ENCODE measurements around the gene CPEB1. TPM values are rescaled to one million over a fixed set of nuclear protein-coding genes. Genes with fewer than 3 reads are reported as not detected.
"Not testable (repeated sequence)": the region's sequence is repeated elsewhere in the genome, so short reads cannot be mapped to it uniquely, and the experiment has no call there.

The CPEB1 gene
- total RNA-seq, 1 donor from 2014 or later, result 2.5 TPM

- no peak for DNase-seq (ENCODE audit: low spot score)
Observed at GRCh38 chr15:82530606-82531379, 116.4 kb downstream of the CPEB1 start.

GRCh38 chr15:82530006-82530405 lies 117.2 kb downstream of the CPEB1 start:
- DNase-seq (ENCODE audit: low spot score), result no peak

GRCh38 chr15:82513587-82513986 lies 133.6 kb downstream of the CPEB1 start:
- not testable (repeated sequence) for DNase-seq (ENCODE audit: low spot score)

DNA sequence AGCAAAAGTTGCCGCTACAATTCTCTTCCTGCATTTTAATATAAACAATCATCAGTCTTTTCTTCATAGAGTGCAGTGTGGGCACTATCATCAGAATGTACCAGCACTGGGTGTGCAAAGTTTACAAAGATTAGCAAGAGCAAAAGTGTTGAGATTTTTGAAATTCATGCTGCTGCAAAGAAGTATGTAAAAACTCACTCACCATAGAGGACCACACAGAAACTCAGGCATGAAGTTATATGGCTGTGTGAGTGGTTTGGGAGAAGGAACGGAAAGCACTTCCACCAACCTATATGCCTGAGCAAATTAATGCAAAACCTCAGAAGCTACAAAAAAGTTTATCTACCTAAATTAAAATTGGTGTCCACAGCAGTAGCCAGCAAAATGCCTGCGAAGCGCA lies 139.5 kb downstream of the CPEB1 start:
- DNase-seq (ENCODE audit: low spot score), result not testable (repeated sequence)

DNA sequence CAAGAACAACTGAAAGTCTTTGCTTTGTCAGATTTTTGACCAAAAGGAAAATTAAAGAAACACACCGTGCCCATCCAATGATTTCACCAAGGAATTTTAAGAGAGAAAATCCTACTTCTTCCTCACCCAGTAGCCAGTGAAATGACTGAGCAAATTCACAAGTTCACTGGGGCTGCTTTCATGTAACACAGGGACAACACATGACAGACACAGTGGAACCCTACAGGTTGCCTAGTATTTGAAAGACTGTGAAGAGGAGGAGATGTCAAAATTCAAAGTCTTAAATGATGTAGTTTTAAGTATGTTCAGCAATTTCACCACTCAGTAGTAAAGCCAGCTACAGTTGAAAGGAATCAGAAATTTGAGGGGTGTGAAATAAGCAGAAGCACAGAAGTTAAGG lies 140.1 kb downstream of the CPEB1 start:
- DNase-seq (ENCODE audit: low spot score), result not testable (repeated sequence)

- not testable (repeated sequence) for DNase-seq (ENCODE audit: low spot score)
Observed at GRCh38 chr15:82505842-82506241, 141.3 kb downstream of the CPEB1 start.

DNA sequence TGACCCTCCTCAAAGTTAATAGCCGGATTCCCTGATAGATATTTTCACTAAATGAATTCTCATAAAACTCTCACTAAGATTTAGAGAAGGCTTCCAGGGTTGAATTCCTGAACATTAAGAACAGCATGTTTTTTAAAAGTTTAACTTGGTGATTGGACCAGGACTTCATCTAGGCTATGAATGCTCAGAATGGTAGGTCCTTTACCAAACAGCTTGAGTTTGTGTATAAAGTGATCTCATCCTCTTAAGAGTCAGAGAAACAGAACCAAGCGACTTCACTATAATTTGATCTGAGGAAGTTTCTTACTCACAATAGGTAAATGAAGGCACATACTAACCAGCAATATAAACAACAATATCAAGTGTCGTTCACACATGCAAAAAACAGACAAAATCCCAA lies 143.1 kb downstream of the CPEB1 start:
- DNase-seq (ENCODE audit: low spot score), result not testable (repeated sequence)

DNA sequence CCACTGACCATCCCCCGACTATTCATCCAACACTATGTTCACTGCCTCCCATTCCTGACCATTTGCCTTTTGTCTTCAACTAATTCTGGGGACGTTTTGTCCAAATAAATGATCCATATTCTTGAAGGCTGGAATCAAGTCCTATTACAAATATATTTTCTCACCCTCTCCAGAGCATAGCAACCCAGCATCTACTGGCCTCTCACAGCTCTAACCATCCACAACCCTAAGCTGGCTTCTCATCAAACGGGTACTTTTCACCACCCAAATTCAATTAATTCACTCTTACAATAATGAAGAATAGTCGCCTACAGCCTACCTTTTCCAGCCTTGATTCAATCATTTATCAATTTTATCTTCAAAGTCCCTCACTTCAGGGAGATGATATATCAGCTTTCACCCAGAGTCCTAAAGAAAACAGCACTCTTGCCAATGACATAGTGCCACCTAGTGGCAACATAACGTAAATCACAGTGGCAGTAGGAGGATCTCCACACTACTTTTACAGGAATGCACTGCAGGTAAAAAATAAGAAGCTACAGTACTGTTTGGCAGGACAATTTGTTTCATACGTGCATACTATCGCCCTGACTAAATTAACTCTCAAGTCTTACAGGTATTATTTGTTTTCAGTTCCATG lies 144.3 kb downstream of the CPEB1 start:
- not testable (repeated sequence) for DNase-seq (ENCODE audit: low spot score)

DNA sequence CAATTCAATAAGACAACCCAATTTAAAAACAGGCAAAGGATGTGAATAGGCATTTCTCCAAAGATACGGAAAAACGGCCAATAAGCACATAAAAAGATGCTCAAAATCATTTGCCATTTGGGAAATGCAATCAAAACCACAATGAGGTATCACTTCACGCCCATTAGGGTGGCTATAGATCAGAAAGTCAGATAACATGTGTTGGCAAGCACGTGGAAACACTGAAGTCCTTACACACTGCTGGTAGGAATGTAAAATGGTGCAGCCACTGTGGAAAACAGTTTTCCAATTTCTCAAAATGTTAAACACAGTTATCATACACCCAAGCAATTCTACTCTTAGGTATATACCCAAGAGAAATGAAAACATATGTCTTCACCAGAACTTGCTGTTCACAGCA lies 146.4 kb downstream of the CPEB1 start:
- not testable (repeated sequence) for DNase-seq (ENCODE audit: low spot score)

DNA sequence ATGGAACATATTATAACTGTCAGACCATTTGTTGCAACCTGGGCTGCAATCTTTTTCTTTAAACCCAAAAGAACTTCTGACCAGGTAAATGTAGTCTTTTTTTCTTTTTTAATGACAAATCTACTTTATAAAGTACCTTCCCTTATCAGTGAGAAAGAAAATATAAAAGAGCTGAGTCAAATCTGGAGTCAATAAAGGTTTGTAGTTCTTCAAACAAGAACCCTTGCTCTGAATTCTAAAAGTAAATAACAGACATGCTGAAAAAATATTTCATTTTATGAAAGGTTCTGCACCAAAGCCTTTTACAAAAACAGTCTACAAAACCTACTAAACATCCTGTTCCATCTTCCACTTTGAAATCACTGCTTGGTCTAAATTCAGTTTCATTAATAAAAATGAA lies 149.2 kb downstream of the CPEB1 start:
- DNase-seq (ENCODE audit: low spot score), result not testable (repeated sequence)

Other genes starting within 250 kb of the CPEB1 start
- 0.84 TPM for gene GOLGA6L9, start 217.5 kb downstream of the CPEB1 start, total RNA-seq
- 1,281 TPM for gene RPS17, start 106.9 kb downstream of the CPEB1 start, total RNA-seq
- gene AP3B2, start 62.5 kb upstream of the CPEB1 start, total RNA-seq, result 0.84 TPM
- gene FSD2, start 158.7 kb upstream of the CPEB1 start, total RNA-seq, result not detected
- 7.8 TPM for gene WHAMM, start 162.3 kb upstream of the CPEB1 start, total RNA-seq

Data from mesenteric fat pad (tissue), 1 donor.